GM19043 (cell line): ENCODE data around the gene CFAP410.
"Not testable (repeated sequence)": the region's sequence is repeated elsewhere in the genome, so short reads cannot be mapped to it uniquely, and the experiment has no call there.

ENCODE experiments used
- ATAC-seq: cut with Tn5 transposase; IDR thresholded peaks from one replicate; pipeline ENCODE4 v1.9.1; 2021; ENCODE audit warnings: low read depth; ENCODE audit not compliant: unreplicated experiment

The CFAP410 gene

GRCh38 chr21:44319407-44320065 is 19.7 kb downstream of the CFAP410 start:
- ATAC-seq, result no peak

GRCh38 chr21:44318489-44319285 is 20.5 kb downstream of the CFAP410 start:
- ATAC-seq, result no peak

GRCh38 chr21:44317871-44318270 is 21.3 kb downstream of the CFAP410 start:
- no peak for ATAC-seq

GRCh38 chr21:44317241-44317782 is 21.9 kb downstream of the CFAP410 start:
- ATAC-seq, result no peak

- ATAC-seq, result no peak
These were observed 22.8 kb downstream of the CFAP410 start for GRCh38 chr21:44316277-44316900.

- no peak for ATAC-seq
These were observed 23.4 kb downstream of the CFAP410 start for GRCh38 chr21:44315691-44316203.

GRCh38 chr21:44314561-44314960 is 24.6 kb downstream of the CFAP410 start:
- no peak for ATAC-seq

- ATAC-seq, result no peak
These were observed 25.1 kb downstream of the CFAP410 start for GRCh38 chr21:44314128-44314527.

GRCh38 chr21:44313451-44313850 is 25.7 kb downstream of the CFAP410 start:
- ATAC-seq, result no peak

GRCh38 chr21:44312716-44313115 is 26.5 kb downstream of the CFAP410 start:
- ATAC-seq, result no peak

- ATAC-seq, result no peak
These were observed 27.1 kb downstream of the CFAP410 start for GRCh38 chr21:44312089-44312488.

- no peak for ATAC-seq
These were observed 28.3 kb downstream of the CFAP410 start for GRCh38 chr21:44310628-44311507.

GRCh38 chr21:44306936-44307704 is 32.1 kb downstream of the CFAP410 start:
- ATAC-seq, result no peak

- ATAC-seq, result no peak
These were observed 33.5 kb downstream of the CFAP410 start for GRCh38 chr21:44305691-44306090.

- no peak for ATAC-seq
These were observed 34.3 kb downstream of the CFAP410 start for GRCh38 chr21:44304877-44305293.

GRCh38 chr21:44304011-44304616 is 35.1 kb downstream of the CFAP410 start:
- ATAC-seq, result no peak

- no peak for ATAC-seq
These were observed 35.7 kb downstream of the CFAP410 start for GRCh38 chr21:44303490-44303981.

- ATAC-seq, result not testable (repeated sequence)
These were observed 36.4 kb downstream of the CFAP410 start for GRCh38 chr21:44302573-44303401.
